ENCODE results near the gene MANEA.

Gene MANEA

GRCh38 chr6:95593025-95593424 is 15.7 kb downstream of the MANEA start:
- no peaks in the 10 kb centered on the region for H3K9me3 ChIP-seq
- no peak overlapping the region for H3K4me3 ChIP-seq (ENCODE audit: low read depth, low read length)
- H3K4me1 ChIP-seq = no peaks in the 10 kb centered on the region
- DNase-seq = no peak
- no peaks in the 10 kb centered on the region for H3K27me3 ChIP-seq
- no peaks in the 10 kb centered on the region; the same call in 1 of the 2 replicates for H3K36me3 ChIP-seq
- no peak for TF ChIP-seq CTCF (IDR thresholded peaks at IDR 0.05; ENCODE audit: low read depth, low read length)

- DNase-seq = no peak
- Histone ChIP-seq H3K36me3 (no peaks in the 10 kb centered on the region), H3K9me3 (no peaks in the 10 kb centered on the region), H3K4me1 (no peaks in the 10 kb centered on the region; the same call in 1 of the 2 replicates), H3K27me3 (no peaks in the 10 kb centered on the region), H3K4me3 (ENCODE audit: low read depth, low read length) (no peak overlapping the region)
- TF ChIP-seq CTCF (IDR thresholded peaks at IDR 0.05; ENCODE audit: low read depth, low read length) = no peak
Observed at GRCh38 chr6:95596021-95596420, 18.7 kb downstream of the MANEA start.

- Histone ChIP-seq H3K4me1 (peaks cover 3% of the 10 kb centered on the region; the same call in 1 of the 2 replicates), H3K9me3 (no peaks in the 10 kb centered on the region), H3K4me3 (ENCODE audit: low read depth, low read length) (no peak overlapping the region), H3K27me3 (no peaks in the 10 kb centered on the region), H3K36me3 (no peaks in the 10 kb centered on the region)
- no peak for TF ChIP-seq CTCF (IDR thresholded peaks at IDR 0.05; ENCODE audit: low read depth, low read length)
- DNase-seq = no peak
Observed at GRCh38 chr6:95599706-95600105, 22.4 kb downstream of the MANEA start.

- no peaks in the 10 kb centered on the region for H3K36me3 ChIP-seq
- peaks cover 3% of the 10 kb centered on the region; the same call in 1 of the 2 replicates for H3K4me1 ChIP-seq
- H3K27me3 ChIP-seq = no peaks in the 10 kb centered on the region
- no peak overlapping the region for H3K4me3 ChIP-seq (ENCODE audit: low read depth, low read length)
- no peak for DNase-seq
- H3K9me3 ChIP-seq = no peaks in the 10 kb centered on the region
- no peak for TF ChIP-seq CTCF (IDR thresholded peaks at IDR 0.05; ENCODE audit: low read depth, low read length)
Observed at GRCh38 chr6:95601133-95601532, 23.8 kb downstream of the MANEA start.

- no peaks in the 10 kb centered on the region for H3K4me1 ChIP-seq
- no peaks in the 10 kb centered on the region for H3K9me3 ChIP-seq
- peaks cover 11% of the 10 kb centered on the region; the same call in 1 of the 2 replicates for H3K27me3 ChIP-seq
- no peak for TF ChIP-seq CTCF (IDR thresholded peaks at IDR 0.05; ENCODE audit: low read depth, low read length)
- DNase-seq = no peak
- no peak overlapping the region for H3K4me3 ChIP-seq (ENCODE audit: low read depth, low read length)
- H3K36me3 ChIP-seq = no peaks in the 10 kb centered on the region
Observed at GRCh38 chr6:95614094-95614493, 36.8 kb downstream of the MANEA start.

GRCh38 chr6:95629551-95629950 is 52.2 kb downstream of the MANEA start:
- Histone ChIP-seq H3K4me3 (ENCODE audit: low read depth, low read length) (no peak overlapping the region), H3K36me3 (no peaks in the 10 kb centered on the region), H3K27me3 (no peaks in the 10 kb centered on the region; the same call in 1 of the 2 replicates), H3K4me1 (no peaks in the 10 kb centered on the region), H3K9me3 (no peaks in the 10 kb centered on the region)
- DNase-seq = no peak
- TF ChIP-seq CTCF (IDR thresholded peaks at IDR 0.05; ENCODE audit: low read depth, low read length) = no peak

Measured in BE2C (cell line).